ENCODE data around the gene CERS4. TPM values are rescaled to one million over a fixed set of nuclear protein-coding genes. Genes with fewer than 3 reads are reported as not detected.
A peak's percentile ranks its signal among the peaks of the same experiment; 100 is the strongest.
"Not testable (repeated sequence)": the region's sequence is repeated elsewhere in the genome, so short reads cannot be mapped to it uniquely, and the experiment has no call there.

Gene CERS4
- total and polyA plus RNA-seq, 5 donors: 10.2 to 20.9 (median 17.7) TPM

DNA sequence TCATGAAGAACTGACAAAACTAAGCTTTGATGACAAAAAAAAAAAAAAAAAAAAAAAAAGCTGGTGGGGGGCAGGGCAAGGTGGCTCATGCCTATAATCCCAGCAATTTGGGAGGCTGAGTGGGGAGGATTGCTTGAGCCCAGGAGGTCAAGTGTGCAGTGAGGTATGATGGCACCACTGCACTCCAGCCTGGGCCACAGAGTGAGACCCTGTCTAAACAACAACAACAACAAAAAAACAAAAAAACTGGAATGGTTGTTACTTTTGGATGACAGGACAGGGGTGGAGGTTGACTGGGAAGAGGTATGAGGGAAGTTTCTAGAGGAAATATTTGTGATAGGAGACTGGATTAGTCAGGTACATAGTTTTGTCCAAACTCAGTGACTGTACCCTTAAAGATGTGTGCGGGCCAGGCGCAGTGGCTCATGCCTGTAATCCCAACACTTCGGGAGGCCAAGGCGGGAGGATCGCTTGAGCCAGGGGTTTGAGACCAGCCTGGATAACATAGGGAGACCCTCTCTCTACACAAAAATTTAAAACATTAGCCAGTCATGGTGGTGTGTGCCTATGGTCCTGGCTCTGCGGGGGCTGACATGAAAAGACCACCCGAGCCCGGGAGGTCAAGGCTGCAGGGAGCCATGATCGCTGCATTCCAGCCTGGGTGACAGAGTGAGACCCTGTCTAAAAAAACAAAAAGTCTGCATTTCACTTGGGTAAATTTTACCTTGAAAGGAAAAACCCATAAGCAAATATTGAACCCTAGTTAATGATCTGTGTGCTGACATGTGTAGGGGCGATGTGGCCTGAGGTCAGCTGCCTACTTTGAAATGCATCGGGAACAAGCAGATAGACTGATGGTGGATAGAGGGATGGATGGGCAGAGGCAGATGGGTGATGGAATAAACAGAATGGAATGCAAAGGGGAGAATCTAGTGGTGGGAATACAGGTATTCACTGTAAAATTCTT, 37.0 kb downstream of the CERS4 start:
- no peak overlapping the region for H3K27ac ChIP-seq (ENCODE audit: low read length)
- no peaks in the 10 kb centered on the region for H3K27me3 ChIP-seq (ENCODE audit: control insufficient read depth, insufficient read depth)
- WGBS: 90% methylated on average over 11 of the region's 11 CpGs
- peak in 1 of 3 donors; percentile 22 for DNase-seq
- peaks cover 2% of the 10 kb centered on the region for H3K4me1 ChIP-seq (ENCODE audit: control insufficient read depth, insufficient read depth, low read length)
- intact Hi-C loops (cut with DNase I): loop anchor here in 1 of 4 donors (10.0 kb wide), 1 partner anchor 271 kb away; no protein-coding TSS in a partner anchor
- ATAC-seq: no peak
- H3K4me3 ChIP-seq (ENCODE audit: low read length): no peak overlapping the region
- H3K9me3 ChIP-seq (ENCODE audit: control insufficient read depth, low read length): peaks cover 2% of the 10 kb centered on the region

DNA sequence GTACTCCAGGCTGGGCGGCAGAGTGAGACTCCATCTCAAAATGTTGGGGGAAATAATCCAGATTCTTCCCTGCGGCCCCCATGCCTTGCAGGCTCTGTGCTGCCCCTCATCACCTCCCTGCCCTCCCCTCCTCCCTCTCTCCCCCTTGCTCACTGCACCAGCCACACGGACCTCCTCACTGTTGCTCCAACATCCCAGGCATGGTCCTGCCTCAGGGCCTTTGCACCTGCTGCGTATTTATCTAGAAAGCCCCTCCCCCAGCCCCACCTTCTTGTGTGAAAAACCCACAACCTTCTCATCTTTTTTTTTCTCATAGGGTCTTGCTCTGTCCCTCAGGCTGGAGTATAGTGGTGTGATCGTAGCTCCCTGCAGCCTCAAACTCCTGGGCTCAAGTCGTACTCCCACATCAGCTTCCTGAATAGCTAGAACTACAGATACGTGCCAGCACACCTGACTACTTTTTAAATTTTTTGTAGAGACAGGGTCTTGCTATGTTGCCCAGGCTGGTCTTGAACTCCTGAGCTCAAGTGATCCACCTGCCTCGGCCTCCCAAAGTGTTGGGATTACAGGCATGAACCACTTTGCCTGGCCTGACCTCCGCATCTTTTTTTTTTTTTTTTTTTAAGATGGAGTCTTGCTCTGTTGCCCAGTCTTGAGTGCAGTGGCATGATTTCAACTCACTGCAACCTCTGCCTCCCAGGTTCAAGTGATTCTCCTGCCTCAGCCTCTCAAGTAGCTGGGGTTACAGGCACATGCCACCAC, 38.1 kb downstream of the CERS4 start:
- not testable (repeated sequence) for H3K4me3 ChIP-seq (ENCODE audit: low read length); H3K4me1 ChIP-seq (ENCODE audit: control insufficient read depth, insufficient read depth, low read length); H3K27me3 ChIP-seq (ENCODE audit: control insufficient read depth, insufficient read depth); H3K27ac ChIP-seq (ENCODE audit: low read length); ATAC-seq; H3K9me3 ChIP-seq (ENCODE audit: control insufficient read depth, low read length)
- WGBS: 89% methylated on average over 9 of the region's 9 CpGs
- DNase-seq: peak in 1 of 3 donors; percentile 20
- intact Hi-C loops (cut with DNase I): loop anchor here in 1 of 4 donors (10.0 kb wide), 1 partner anchor 273 kb away; no protein-coding TSS in a partner anchor

GRCh38 chr19:8248348-8249328, 39.5 kb downstream of the CERS4 start:
- no peaks in the 10 kb centered on the region for H3K4me1 ChIP-seq (ENCODE audit: control insufficient read depth, insufficient read depth, low read length)
- 93% methylated on average over 8 of the region's 8 CpGs for WGBS
- H3K9me3 ChIP-seq (ENCODE audit: control insufficient read depth, low read length): no peaks in the 10 kb centered on the region
- intact Hi-C loops (cut with DNase I): loop anchor here in 1 of 4 donors (10.0 kb wide), 1 partner anchor 274 kb away; no protein-coding TSS in a partner anchor
- H3K4me3 ChIP-seq (ENCODE audit: low read length): no peak overlapping the region
- ATAC-seq: no peak
- H3K27ac ChIP-seq (ENCODE audit: low read length): no peak overlapping the region
- DNase-seq: no peak
- H3K27me3 ChIP-seq (ENCODE audit: control insufficient read depth, insufficient read depth): no peaks in the 10 kb centered on the region

GRCh38 chr19:8250596-8250995, 41.4 kb downstream of the CERS4 start:
- Histone ChIP-seq H3K27ac (ENCODE audit: low read length) (peak overlapping the region; percentile 56), H3K9me3 (ENCODE audit: control insufficient read depth, low read length) (no peaks in the 10 kb centered on the region), H3K27me3 (ENCODE audit: control insufficient read depth, insufficient read depth) (no peaks in the 10 kb centered on the region), H3K4me3 (ENCODE audit: low read length) (no peak overlapping the region), H3K4me1 (ENCODE audit: control insufficient read depth, insufficient read depth, low read length) (no peaks in the 10 kb centered on the region)
- DNase-seq (no peak), ATAC-seq (no peak)
- intact Hi-C loops (cut with DNase I): loop anchor here (2.0 to 10.0 kb wide), 5 partner anchors 92 to 306 kb away; partner anchors contain the start of gene TIMM44 (in 3 of the 4)
- WGBS: 77% methylated on average over 7 of the region's 7 CpGs

DNA sequence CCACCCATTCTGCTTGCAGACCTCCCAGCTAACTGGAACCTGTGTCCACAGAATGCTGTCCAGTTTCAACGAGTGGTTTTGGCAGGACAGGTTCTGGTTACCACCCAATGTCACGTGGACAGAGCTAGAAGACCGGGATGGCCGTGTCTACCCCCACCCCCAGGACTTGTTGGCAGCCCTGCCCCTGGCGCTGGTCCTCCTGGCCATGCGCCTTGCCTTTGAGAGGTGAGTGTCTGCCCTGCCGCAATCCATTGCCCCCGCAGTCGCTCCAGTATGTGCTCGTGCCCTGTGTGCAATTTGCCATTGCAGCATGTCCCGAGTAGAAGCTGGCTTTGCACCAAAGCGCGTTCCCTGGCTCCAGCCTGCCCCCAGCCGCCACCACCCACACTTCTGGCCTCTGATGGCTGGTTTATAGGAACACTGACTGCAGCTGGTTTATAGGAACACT, 41.9 kb downstream of the CERS4 start:
- Histone ChIP-seq H3K4me1 (ENCODE audit: control insufficient read depth, insufficient read depth, low read length) (no peaks in the 10 kb centered on the region), H3K27ac (ENCODE audit: low read length) (peak overlapping the region; percentile 56), H3K4me3 (ENCODE audit: low read length) (no peak overlapping the region), H3K9me3 (ENCODE audit: control insufficient read depth, low read length) (no peaks in the 10 kb centered on the region), H3K27me3 (ENCODE audit: control insufficient read depth, insufficient read depth) (no peaks in the 10 kb centered on the region)
- WGBS: 36% methylated on average over 14 of the region's 14 CpGs
- ATAC-seq (peak; percentile 84 to 89), DNase-seq (peak; percentile 83 to 94 (median 92))
- intact Hi-C loops (cut with DNase I): loop anchor here (2.0 to 10.0 kb wide), 5 partner anchors 92 to 306 kb away; partner anchors contain the start of gene TIMM44 (in 3 of the 4)

GRCh38 chr19:8252922-8253589, 43.9 kb downstream of the CERS4 start:
- WGBS: 23% methylated on average over 13 of the region's 13 CpGs
- Histone ChIP-seq H3K27ac (ENCODE audit: low read length) (no peak overlapping the region), H3K9me3 (ENCODE audit: control insufficient read depth, low read length) (no peaks in the 10 kb centered on the region), H3K4me1 (ENCODE audit: control insufficient read depth, insufficient read depth, low read length) (no peaks in the 10 kb centered on the region), H3K4me3 (ENCODE audit: low read length) (no peak overlapping the region), H3K27me3 (ENCODE audit: control insufficient read depth, insufficient read depth) (no peaks in the 10 kb centered on the region)
- ATAC-seq (peak; percentile 71 to 76), DNase-seq (peak; percentile 80 to 93 (median 93))
- intact Hi-C loops (cut with DNase I): loop anchor here (2.0 to 10.0 kb wide), 5 partner anchors 94 to 308 kb away; partner anchors contain the start of gene TIMM44 (in 3 of the 4)

- no peak for ATAC-seq
- no peak overlapping the region for H3K4me3 ChIP-seq (ENCODE audit: low read length)
- H3K9me3 ChIP-seq (ENCODE audit: control insufficient read depth, low read length): no peaks in the 10 kb centered on the region
- H3K4me1 ChIP-seq (ENCODE audit: control insufficient read depth, insufficient read depth, low read length): no peaks in the 10 kb centered on the region
- WGBS: 73% methylated on average over 12 of the region's 12 CpGs
- peak in 1 of 3 donors; percentile 34 for DNase-seq
- H3K27ac ChIP-seq (ENCODE audit: low read length): no peak overlapping the region
- intact Hi-C loops (cut with DNase I): loop anchor here (2.0 to 10.0 kb wide), 5 partner anchors 95 to 309 kb away; partner anchors contain the start of gene TIMM44 (in 3 of the 4)
- no peaks in the 10 kb centered on the region for H3K27me3 ChIP-seq (ENCODE audit: control insufficient read depth, insufficient read depth)
These were observed 44.5 kb downstream of the CERS4 start for GRCh38 chr19:8253678-8254077.

DNA sequence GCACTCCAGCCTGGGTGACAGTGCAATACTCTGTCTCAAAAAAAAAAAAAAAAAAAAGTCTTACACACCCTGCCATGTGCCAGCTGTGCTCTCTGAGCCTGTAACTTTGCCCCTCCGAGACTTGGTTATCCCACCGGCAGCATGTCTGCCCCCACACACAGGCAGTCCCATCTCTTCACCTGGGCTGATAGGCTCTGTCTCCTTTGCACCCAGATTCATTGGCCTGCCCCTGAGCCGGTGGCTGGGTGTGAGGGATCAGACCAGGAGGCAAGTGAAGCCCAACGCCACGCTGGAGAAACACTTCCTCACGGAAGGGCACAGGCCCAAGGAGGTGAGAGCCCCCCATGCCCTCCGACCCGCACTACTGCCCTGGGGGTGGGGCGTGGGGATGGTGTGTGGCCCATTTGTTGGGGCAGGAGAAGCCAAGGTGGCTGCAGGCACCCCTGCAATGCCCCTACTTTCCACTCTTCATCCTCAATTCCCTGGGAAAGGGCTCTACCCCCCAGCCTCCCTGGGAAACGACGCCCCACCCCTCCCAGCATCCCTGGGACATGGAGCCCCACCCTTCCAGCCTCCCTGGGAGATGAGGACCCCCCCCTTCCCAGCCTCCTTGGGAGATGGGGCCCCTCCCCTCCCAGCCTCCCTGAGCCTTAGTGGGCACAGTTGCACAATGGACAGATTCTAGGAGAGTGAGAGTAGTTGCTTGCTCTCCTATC, 45.3 kb downstream of the CERS4 start:
- no peaks in the 10 kb centered on the region for H3K27me3 ChIP-seq (ENCODE audit: control insufficient read depth, insufficient read depth)
- no peaks in the 10 kb centered on the region for H3K4me1 ChIP-seq (ENCODE audit: control insufficient read depth, insufficient read depth, low read length)
- no peak overlapping the region for H3K27ac ChIP-seq (ENCODE audit: low read length)
- H3K9me3 ChIP-seq (ENCODE audit: control insufficient read depth, low read length): no peaks in the 10 kb centered on the region
- 84% methylated on average over 11 of the region's 11 CpGs for WGBS
- peak in 1 of 3 donors; percentile 38 for DNase-seq
- intact Hi-C loops (cut with DNase I): loop anchor here (5.0 to 10.0 kb wide), 4 partner anchors 97 to 310 kb away; partner anchors contain the start of gene TIMM44 (in 3 of the 4)
- no peak overlapping the region for H3K4me3 ChIP-seq (ENCODE audit: low read length)
- ATAC-seq: no peak

Data from right cardiac atrium (tissue), 5 donors.